Fibroblast of peridontal ligament (primary cell): ENCODE results near the gene KCNN3.

Experiments used
- DNase-seq: peaks from one replicate; pipeline ENCODE4 v3.0.0-alpha.2; 2010; ENCODE audit errors: extremely low read depth

Gene KCNN3

DNA sequence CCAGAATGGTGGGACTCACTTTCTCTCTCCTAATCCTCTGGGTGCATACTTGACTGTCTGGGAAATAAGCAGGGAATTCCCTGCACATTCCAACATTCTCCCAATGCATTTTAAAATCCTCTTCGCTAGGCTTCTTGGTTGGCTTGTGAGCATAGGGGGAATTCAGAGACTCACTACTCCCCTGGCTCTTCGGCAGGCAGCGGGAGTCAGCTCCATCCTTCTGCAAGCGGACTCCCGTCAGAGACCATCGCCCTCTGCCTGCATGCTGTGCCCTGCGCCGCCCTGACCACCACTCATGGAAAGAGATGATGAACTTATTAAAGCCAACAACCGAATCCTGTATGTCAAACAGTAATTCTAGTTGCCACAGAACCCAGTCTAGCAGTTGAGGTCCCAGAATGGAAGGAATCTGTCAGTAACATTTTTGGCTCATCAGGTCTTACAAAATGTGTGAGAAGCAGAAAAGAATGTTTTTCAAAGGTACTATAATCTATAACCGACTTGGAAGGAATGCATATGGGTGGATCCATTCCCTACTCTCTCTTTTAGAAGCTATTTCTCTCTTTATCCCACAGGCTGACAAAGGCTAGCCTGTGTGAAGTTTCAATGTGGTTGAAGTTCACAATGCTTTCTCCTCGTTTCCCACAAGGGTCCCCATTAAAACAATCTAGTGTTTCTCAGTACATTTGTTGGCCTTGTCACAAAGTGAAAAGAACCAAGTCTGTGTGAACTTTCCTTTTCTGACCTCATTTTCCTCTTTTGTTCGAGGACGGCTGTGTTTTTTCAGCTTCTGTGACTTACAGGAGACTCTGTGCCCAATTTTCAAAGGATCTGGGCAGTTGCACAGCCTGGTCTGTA, 143.0 kb downstream of the KCNN3 start:
- no peak for DNase-seq

DNA sequence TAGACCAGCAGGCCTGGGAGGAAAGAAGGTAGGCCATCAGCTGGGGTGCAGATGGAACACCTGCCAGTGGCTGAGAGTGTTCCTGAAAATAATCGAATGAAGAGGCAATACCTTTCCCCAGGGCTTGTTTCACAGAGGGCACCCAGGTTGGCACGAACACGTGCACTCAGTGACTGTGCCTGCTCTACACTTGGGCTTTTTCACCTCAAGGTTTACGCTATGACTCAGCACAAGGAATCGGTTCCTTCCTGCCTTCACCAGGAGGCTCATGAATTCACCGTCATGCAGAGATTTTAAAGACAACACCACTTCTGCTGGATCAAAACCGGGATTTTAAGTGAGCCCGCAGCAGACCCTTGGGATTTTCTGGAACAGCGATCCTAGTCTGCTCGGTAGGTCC, 143.6 kb downstream of the KCNN3 start:
- no peak for DNase-seq

DNA sequence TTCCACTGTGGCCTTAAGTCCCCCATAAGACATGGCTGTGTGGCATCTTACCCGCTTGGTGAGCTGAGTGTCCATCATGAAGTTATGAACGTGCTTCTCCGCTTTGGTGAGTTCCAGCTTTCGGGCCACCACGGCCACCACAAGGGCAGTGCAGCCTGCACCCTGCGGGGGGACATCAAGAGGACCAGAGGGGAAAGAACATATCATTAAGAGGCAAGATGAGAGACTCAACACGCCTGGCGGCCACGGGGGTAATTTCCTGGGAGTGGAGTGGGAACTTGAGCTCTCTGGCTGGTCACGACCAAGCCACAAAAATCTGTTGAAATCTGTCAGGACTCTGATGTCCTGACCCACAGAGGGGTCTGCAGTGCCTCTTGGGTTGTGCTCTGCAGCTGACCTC, 144.2 kb downstream of the KCNN3 start:
- DNase-seq, result no peak

DNA sequence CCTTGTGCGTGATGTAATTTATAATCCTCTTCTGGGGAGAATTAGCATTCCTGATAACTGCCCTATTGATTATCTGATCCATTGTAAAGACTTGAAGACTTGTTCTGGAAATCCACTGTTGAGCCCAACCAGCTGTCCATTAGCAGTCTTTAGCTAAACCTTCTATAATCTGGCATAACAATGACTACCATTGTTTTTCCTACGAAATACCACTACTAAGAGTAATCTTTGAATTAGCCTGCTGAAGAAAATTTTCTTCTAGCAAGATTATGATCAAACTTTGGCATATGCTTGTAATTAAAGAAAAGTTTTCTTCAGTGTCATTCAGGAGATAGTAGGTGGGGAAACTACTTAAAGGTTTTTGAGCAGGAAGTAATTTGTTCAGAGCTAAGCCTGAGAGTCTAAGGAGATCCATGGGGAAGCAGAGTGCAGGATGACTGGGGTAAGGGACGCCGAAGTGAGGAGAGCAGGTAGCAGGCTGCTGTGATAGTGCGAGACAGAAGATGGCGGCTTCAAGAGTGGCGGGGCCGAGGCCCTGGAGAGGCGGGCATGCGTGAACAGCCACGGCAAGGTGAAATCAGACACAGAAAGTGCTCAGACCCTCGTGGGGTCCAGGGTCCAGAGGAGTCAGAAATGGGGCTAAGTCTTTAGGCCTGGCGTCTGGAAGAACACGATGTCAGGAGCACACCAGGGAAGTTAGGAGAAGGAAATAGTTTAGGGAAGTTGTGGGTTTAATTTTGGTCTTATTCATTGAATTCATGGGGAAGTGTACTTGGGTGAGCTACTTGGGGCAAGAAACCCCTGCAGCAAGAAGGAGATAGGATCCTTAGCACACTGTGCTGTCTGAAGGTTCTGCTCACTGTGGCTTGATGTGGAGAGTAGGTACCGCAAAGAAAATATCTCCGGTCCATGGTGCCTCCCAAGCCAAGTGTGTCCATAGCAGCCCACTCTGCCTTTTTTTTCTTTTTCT, 149.5 kb downstream of the KCNN3 start:
- DNase-seq, result no peak

DNA sequence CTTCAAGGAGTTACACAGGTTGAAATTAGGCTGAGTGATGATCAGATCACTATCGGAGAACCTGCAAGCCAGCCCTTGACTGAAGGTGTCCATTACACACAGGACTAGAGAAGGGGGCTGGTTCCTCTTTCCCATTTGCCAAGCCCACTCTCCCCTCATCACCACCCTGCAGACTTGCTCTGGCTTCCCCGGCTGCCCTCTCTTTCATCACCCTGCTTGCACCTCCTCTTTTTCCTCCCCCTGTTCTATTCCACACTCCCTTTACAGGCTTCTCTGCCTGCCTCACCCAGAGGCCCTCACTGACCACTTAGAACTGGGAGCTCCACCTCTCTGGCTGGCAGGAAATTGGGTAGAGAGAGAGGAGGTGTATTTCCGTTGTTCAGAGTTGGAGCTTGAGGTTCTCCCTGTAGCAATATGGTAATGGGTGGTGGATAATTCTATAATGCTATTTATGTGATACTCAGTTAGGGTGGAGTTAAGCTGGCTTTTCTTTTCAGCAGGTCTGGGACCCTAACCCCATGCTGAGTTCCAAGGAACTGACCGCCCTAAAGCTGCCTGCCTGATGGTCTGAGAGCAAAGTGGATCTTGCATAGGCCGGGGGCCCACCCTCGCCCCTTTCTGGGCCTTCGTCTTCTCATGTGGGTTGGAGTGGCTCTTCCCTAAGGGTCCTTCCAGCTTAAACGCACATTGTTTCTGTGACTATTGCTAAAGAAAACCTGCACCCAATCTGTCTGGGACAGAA, 150.3 kb downstream of the KCNN3 start:
- DNase-seq, result no peak

DNA sequence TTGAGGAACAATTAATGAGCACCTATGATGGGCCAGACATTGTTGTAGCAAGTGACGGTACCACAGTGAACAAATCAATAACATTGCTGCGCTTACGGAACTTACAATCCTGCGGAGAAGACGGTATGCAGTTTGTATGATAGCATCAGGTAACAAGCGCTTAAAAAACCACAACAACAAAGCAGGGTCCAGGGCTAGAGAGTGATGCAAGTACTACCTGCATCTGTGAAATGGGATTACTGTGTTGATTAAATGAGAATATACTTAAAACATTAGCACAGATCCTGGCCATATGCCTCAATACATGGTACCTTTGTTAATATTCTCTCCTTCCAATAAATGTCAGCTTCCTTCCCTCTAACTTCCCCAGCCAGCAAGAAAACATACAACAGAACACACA, 151.5 kb downstream of the KCNN3 start:
- DNase-seq, result no peak

DNA sequence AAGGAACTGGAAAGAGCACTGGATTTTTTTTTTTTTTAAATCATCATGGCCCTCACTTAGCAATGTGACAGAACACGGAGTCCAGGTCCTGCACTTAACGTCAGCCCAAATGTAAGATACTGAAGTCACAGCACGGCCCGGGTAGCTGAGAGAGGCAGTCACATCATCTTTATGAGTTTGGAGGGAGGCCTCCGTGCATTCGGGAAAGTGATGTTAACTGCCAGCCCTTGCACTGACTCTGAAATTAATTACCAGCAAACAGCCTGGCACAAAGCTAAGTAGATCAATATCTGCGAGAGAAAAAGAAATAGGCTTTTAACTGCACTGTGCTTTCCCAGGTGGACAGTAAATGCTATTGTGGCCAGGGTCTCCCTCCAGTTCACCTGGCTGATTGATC, 152.6 kb downstream of the KCNN3 start:
- no peak for DNase-seq

DNA sequence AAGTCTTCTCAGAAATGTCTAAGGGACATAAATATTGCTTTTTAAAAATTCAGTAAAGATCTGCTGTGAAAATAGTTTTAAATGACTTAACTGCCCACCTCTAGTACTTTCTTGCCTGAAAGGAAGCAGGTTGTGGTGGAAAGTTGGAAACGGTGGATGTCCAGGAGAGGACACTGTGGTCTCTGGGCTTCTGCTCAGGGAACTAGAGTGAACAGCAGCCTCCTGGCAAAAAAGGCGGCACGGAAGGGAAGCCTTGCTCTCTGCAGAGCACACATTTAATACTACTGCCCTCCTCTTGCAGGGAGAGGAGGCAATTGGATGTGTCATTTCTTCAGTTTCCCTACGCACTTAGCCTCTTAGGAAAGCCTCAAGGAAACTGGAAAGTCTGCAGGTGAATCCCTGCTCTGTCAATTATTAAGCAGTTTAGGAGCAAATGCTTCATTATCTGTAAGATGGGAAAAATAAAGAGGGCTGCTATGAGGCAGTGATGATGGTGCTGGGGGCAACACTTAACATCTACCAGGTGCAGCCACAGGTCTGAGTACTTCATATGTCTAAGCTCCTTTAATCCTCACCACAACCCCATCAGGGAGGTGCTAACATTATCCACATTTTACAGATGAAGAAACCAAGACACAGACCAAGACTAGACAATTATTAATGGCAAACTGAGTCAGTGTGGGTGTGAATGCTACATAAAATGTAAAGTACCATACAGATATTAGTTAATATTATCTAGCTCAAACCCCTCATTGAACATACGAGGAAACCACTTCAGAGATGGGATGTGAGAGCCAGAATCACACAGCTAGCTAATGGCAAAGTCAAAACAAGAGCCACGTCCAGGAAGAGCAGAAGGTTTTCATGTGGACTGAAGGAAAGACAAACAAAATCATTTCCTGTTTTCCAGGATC, 153.2 kb downstream of the KCNN3 start:
- DNase-seq, result no peak

DNA sequence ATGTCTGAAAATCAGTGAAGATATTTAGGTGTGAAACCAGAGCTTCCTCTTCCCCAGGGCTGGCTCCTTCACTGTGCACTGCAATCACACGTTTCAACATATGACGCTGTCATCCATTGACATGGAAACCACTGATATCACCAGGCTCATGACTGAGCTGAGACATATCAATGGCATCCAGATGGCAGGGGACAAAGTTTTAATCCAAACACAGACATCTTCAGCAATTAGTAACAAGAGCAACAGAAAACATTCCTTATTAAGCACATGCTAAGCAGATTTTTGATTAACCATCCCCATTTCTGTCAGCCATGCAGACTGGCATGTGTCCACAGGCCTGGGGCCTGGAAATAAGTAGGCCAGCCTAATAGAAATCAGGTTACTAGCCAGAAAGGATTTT, 154.1 kb downstream of the KCNN3 start:
- no peak for DNase-seq

DNA sequence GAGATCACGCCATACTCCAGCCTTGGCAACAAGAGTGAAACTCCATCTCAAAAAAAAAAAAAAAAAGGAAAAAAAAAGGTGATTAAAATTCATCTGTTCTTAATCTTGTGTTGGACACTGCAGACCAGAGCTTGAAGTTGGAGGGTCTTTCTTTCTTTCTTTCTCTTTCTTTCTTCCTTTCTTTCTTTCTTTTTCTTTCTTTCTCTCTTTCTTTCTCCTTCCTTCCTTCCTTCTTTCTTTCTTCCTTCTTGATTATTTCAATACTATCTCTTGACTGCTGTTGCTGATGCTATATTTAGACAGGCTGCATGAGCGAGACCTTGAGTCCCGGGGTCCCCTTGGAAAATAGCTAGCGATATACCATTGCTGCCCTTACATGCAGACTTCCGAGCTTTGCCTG, 154.7 kb downstream of the KCNN3 start:
- DNase-seq, result no peak

DNA sequence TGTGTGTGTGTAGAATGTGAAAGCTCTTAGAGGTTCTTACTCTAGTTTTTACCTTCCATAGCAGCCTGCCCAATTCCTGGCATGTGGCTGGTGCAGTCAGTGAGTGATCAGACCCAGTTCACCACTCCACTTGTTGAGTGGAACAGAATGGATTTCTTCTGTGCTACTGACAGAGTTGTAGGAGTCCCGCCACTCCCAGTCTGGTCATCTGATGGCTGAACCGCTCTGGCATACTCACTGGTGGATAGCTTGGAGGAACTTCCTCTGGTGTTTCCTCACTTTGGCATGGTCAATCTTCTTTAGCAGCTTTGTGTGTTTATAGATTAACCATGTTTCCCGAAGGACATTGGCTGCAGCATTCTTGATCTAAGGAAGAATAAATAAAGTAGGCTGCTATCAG, 155.4 kb downstream of the KCNN3 start:
- DNase-seq, result peak; percentile 8

DNA sequence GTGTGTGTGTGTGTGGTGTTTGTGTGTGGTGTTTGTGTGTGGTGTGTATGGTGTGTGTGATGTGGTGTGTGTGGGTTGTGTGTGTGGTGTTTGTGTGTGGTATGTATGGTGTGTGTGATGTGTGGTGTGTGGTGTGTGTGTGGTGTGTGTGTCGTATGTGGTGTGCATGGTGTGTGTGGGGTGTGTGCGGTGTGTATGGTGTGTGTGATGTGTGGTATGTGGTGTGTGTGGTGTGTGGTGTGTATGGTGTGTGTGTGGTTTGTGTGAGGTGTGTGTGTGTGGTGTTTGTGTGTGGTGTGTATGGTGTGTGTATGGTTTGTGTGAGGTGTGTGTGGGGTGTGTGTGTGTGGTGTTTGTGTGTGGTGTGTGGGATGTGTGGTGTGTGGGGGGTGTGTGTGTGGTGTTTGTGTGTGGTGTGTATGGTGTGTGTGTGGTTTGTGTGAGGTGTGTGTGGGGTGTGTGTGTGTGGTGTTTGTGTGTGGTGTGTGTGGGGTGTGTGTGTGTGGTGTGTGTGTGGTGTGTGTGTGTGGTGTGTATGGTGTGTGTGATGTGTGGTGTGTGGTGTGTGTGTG, 155.9 kb downstream of the KCNN3 start:
- no peak for DNase-seq

DNA sequence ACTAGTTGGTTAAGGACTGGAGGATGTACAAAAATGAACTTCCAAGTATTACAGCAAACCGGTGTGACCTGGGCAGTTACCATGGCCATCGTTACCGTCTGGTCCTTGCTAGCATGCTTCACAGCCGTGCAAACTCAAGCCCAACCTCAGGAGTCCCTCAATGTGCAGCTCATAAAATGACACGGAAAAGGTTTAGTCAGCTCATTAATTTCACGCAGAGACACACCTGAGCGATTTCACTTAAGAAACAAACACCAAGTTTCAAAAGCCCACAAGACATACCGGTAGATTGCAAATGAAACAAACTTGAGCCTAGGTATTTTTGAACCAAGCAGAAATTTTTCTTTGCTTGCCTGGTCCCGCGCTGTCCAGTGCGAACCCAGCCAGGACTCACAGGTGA, 157.1 kb downstream of the KCNN3 start:
- no peak for DNase-seq

DNA sequence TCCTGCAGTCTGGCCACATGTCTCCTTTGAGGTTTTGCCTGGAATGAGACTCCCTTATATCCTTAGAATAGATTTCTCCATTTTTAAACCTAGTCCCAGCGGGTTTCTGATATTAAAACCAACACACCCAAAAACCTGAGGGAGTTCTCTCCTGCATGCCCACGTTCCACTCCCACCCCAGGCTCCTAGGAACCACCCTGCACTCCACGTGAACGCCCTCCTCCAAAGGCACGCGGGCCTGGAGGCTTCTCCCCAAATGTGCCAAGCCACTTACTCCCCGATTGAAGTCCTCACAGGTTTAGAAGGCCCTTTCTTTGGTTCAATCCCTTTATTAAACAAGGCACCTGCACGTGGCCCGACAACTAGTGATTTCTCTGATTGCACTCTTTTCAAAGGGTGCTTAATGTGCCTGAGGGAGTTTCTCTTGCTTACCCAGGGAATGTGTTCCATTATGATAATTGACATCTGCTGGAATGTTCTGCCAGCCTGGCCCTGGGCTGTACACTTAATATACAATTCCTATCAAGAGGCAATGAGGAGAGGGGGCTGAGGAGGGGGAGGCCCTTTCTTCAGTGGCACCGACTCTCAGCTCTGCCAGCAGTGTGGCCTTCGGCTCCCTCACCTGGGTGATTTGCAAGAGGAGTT, 157.8 kb downstream of the KCNN3 start:
- DNase-seq, result no peak

DNA sequence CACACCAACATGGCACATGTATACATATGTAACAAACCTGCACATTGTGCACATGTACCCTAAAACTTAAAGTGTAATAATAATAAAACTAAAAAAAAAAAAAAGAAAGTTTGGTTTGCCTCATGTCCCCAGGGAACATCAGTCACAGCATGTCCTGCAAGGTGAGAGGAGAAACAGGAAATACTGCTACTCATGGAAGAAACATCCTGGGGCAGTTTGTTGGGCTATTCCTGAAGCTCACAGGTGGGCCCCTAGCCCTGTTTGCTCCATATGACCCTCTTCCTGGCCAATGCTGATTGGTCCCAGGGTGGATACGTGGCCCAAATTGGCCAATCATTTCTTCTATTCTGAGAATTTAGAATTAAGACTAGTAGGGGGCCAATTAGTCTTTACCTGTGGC, 158.7 kb downstream of the KCNN3 start:
- DNase-seq, result no peak

DNA sequence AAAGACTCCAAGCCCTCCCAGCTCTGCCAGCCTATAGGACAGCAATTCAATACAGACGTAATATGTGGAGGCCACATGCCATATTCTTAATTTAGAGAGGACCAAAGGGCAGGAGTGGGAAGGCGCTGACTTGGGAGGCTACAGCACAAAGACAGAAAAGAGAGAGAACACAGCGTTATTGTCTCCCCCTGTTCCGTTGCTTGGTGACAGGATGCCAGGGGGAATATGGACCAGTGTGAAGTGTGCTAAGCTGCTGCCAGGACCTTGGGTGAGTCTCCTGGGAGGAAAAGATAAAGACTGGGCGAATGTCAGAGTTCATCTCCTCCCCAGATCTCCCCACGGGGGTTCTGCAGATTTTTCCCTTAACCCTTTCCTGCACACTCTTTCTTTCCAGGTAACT, 160.0 kb downstream of the KCNN3 start:
- no peak for DNase-seq

DNA sequence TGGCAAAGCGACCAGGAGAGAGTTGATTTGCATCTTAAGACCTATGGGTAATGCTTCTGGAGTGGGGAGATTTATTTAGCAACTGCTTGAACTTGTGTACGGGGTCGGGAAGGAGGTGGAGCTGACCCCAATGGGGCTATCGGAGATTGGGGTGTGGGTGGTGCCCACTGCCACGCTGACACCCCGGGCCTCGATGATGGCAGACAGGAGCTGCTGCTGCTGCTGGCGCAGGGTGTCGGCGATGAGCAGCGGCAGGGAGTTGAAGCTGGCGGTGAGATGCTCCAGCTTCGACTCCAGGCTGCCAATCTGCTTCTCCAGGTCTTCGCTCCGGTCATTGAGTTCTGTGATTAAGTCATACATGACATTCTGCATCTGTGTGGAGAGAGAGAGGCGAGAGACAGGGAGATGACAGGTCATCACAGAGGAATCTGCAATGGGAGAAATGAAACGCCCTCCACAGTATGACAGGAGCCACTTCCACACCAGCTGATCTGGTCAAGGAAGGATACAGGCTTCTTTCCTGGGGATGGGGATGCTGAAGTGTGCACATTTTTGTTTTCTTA, 162.1 kb downstream of the KCNN3 start:
- no peak for DNase-seq

DNA sequence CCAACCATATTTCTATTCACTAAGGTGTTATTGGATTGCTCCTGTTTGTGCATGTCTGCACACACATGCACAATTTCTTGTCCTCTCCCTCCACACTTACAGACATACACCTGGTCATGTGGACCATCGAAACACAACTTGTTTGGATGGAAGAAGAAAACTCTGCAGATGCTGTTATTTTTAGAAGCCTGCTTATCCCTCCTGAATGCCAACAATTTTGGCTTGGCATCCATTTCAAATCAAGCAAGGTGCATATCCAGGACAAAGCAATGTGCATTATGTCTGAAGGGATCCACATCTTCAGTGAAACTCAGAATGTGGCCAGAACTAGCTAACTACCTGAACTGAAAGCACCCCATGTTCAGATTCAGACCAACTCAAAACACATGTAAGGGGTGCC, 163.2 kb downstream of the KCNN3 start:
- DNase-seq, result no peak

DNA sequence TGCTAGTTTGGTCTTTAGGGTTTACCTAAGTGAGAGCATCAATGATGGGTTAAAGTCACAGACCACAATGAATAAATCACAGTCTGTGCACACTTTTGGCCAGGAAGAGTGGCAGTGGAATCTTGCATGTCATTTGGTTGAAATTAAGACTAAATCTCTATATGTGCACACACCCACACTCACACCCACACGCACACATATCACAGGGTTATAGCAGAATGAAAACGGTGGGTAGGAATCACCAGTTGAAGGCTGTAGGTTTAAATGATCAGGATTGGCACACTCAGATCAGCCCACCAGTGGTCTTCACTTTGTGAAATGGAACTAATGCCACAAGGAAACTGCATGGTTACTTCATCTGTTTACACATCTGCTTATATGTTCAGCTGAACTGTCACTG, 164.5 kb downstream of the KCNN3 start:
- no peak for DNase-seq

DNA sequence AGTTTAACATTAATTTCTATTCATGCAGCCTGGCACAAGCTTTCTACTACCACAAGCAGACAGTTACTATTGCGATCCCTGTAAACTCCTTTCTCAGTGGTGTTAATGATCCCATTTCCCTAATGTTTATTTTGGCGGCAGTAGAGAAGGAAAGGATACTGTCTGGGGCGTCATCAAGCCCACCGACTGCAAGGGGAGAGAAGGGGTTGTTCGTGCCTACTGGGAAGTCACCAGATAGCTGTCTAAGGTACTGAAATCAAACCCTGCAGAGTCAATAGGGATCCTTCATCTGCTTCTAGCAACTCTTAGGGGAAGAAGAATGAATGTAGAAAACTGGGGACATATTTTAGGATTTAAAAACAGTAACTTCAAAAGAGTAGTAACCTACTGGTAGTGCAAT, 166.9 kb downstream of the KCNN3 start:
- no peak for DNase-seq
